ENCODE measurements around the gene LBX2. TPM values are rescaled to one million over a fixed set of nuclear protein-coding genes. Genes with fewer than 3 reads are reported as not detected.

Gene LBX2
- 0.65 and 1.2 TPM in 2 replicates for total RNA-seq

GRCh38 chr2:74499267-74499939 lies at the start of gene LBX2:
Gene LBX2 (minus strand): TSS chr2:74499603. CDS start chr2:74499537, 66 bp downstream.

GRCh38 chr2:74529357-74530238 lies 30.2 kb upstream of the LBX2 start, which contains the start of the genes AUP1 and HTRA2:
Gene AUP1 (minus strand): TSS chr2:74529706. CDS start chr2:74529629, 77 bp downstream.
Gene HTRA2 (plus strand): TSS chr2:74529933. CDS start chr2:74530007, 74 bp downstream.

GRCh38 chr2:74525717-74526648 lies 26.6 kb upstream of the LBX2 start, which contains the start of gene DQX1:
Gene DQX1 (minus strand): TSS chr2:74526231. CDS start chr2:74525729, 502 bp downstream.

GRCh38 chr2:74514368-74515270 lies 15.2 kb upstream of the LBX2 start, which contains the start of gene TLX2:
Gene TLX2 (plus strand): TSS chr2:74514450. CDS start chr2:74514807, 357 bp downstream.

GRCh38 chr2:74507145-74507925 lies 7.9 kb upstream of the LBX2 start, which contains the start of gene PCGF1:
Gene PCGF1 (minus strand): TSS chr2:74507695. CDS start chr2:74507668, 27 bp downstream.

GRCh38 chr2:74482801-74483674 lies 16.4 kb downstream of the LBX2 start, which contains the start of the genes CCDC142 and TTC31:
Gene CCDC142 (minus strand): TSS chr2:74482998. CDS start chr2:74482837, 161 bp downstream.
Gene TTC31 (plus strand): TSS chr2:74483081. CDS start chr2:74483096, 15 bp downstream.

GRCh38 chr2:74472086-74472944 lies 27.1 kb downstream of the LBX2 start, which contains the start of gene MRPL53:
Gene MRPL53 (minus strand): TSS chr2:74472680. CDS start chr2:74472660, 20 bp downstream.

GRCh38 chr2:74458132-74458937 lies 41.1 kb downstream of the LBX2 start, which contains the start of gene WBP1:
Gene WBP1 (plus strand): TSS chr2:74458438. CDS start chr2:74458603, 165 bp downstream.

GRCh38 chr2:74454654-74455511 lies 44.5 kb downstream of the LBX2 start, which contains the start of gene INO80B:
Gene INO80B (plus strand): TSS chr2:74455087. CDS start chr2:74455117, 30 bp downstream.

Other genes starting within 250 kb of the LBX2 start
- gene SLC4A5, start 156.2 kb downstream of the LBX2 start, total RNA-seq: not detected in 2 replicates
- 86.5 and 118 TPM in 2 replicates for gene DCTN1, start 119.3 kb downstream of the LBX2 start, total RNA-seq
- gene C2orf81, start 78.0 kb downstream of the LBX2 start, total RNA-seq: 3.6 and 4.8 TPM in 2 replicates
- 46.2 and 64.7 TPM in 2 replicates for gene WDR54, start 77.9 kb downstream of the LBX2 start, total RNA-seq
- gene RTKN, start 57.7 kb downstream of the LBX2 start, total RNA-seq: 117 and 135 TPM in 2 replicates
- gene INO80B, start 44.5 kb downstream of the LBX2 start, total RNA-seq: 14.9 and 28.2 TPM in 2 replicates
- gene WBP1, start 41.2 kb downstream of the LBX2 start, total RNA-seq: 44.0 and 71.1 TPM in 2 replicates
- gene MOGS, start 34.2 kb downstream of the LBX2 start, total RNA-seq: 105 and 113 TPM in 2 replicates
- gene MRPL53, start 26.9 kb downstream of the LBX2 start, total RNA-seq: 27.6 and 72.9 TPM in 2 replicates
- gene CCDC142, start 16.6 kb downstream of the LBX2 start, total RNA-seq: 6.1 and 16.7 TPM in 2 replicates
- gene TTC31, start 16.5 kb downstream of the LBX2 start, total RNA-seq: 15.1 and 20.1 TPM in 2 replicates
- gene PCGF1, start 8.1 kb upstream of the LBX2 start, total RNA-seq: 21.4 and 22.4 TPM in 2 replicates
- gene TLX2, start 14.8 kb upstream of the LBX2 start, total RNA-seq: 0.08 TPM in 1 of 2 replicates, not detected in the other
- 1.9 and 4.2 TPM in 2 replicates for gene DQX1, start 26.6 kb upstream of the LBX2 start, total RNA-seq
- gene AUP1, start 30.1 kb upstream of the LBX2 start, total RNA-seq: 107 and 116 TPM in 2 replicates
- gene HTRA2, start 30.3 kb upstream of the LBX2 start, total RNA-seq: 26.8 and 36.5 TPM in 2 replicates
- 1.0 and 1.6 TPM in 2 replicates for gene LOXL3, start 54.3 kb upstream of the LBX2 start, total RNA-seq
- 3.7 and 4.8 TPM in 2 replicates for gene DOK1, start 55.1 kb upstream of the LBX2 start, total RNA-seq
- gene M1AP, start 148.7 kb upstream of the LBX2 start, total RNA-seq: 3.3 TPM in 1 of 2 replicates, not detected in the other
- 10.3 and 11.9 TPM in 2 replicates for gene SEMA4F, start 154.6 kb upstream of the LBX2 start, total RNA-seq

Measured in hair follicular keratinocyte (primary cell).